ENCODE measurements around the gene LRP5.

GRCh38 chr11:68367252-68367651, 54.9 kb downstream of the LRP5 start:
- TF ChIP-seq POLR2AphosphoS5 (IDR thresholded peaks at IDR 0.05), result no peak
- no peak for TF ChIP-seq CTCF (IDR thresholded peaks at IDR 0.05)
